HCT116 (cell line): Measurements from ENCODE around the gene TSPOAP1.

Source experiments
- CTCF ChIP-seq, 3 experiments: fragments of 200-600 bp in 1 of 3; sonication (generic) in 1 of 3; IDR thresholded peaks in 2 of 3; conservative IDR thresholded peaks in 1 of 3; 2 replicates each; pipeline ENCODE4 v1.5.1; 2012 to 2017; ENCODE audit warnings: low read depth in 2 of 3, low read length in 2 of 3, antibody characterized with exemption in 1 of 3, borderline replicate concordance in 1 of 3, control low read depth in 1 of 3, mild to moderate bottlenecking in 1 of 3, mixed read lengths in 1 of 3, mixed run types in 1 of 3, moderate library complexity in 1 of 3; ENCODE audit not compliant: insufficient read depth in 1 of 3
- POLR2A ChIP-seq: IDR thresholded peaks from 2 replicates; pipeline ENCODE4 v1.7.0; 2011; ENCODE audit warnings: borderline replicate concordance; ENCODE audit not compliant: insufficient read depth, insufficient read length; ENCODE audit errors: extremely low read depth
- POLR2AphosphoS5 ChIP-seq: IDR thresholded peaks from 2 replicates; pipeline ENCODE4 v1.6.1; 2011; ENCODE audit warnings: mild to moderate bottlenecking, low read depth, low read length, moderate library complexity
- RAD21 ChIP-seq: IDR thresholded peaks from 2 replicates; pipeline ENCODE4 v1.6.1; 2012; ENCODE audit warnings: low read depth, mild to moderate bottlenecking
- SP1 ChIP-seq: IDR thresholded peaks from 2 replicates; pipeline ENCODE4 v1.6.1; 2012; ENCODE audit warnings: low read depth
- YY1 ChIP-seq: IDR thresholded peaks from 2 replicates; pipeline ENCODE4 v1.6.1; 2011; ENCODE audit warnings: low read length, low read depth, moderate library complexity, mild to moderate bottlenecking; ENCODE audit not compliant: insufficient replicate concordance; ENCODE audit errors: extremely low read depth

DNA sequence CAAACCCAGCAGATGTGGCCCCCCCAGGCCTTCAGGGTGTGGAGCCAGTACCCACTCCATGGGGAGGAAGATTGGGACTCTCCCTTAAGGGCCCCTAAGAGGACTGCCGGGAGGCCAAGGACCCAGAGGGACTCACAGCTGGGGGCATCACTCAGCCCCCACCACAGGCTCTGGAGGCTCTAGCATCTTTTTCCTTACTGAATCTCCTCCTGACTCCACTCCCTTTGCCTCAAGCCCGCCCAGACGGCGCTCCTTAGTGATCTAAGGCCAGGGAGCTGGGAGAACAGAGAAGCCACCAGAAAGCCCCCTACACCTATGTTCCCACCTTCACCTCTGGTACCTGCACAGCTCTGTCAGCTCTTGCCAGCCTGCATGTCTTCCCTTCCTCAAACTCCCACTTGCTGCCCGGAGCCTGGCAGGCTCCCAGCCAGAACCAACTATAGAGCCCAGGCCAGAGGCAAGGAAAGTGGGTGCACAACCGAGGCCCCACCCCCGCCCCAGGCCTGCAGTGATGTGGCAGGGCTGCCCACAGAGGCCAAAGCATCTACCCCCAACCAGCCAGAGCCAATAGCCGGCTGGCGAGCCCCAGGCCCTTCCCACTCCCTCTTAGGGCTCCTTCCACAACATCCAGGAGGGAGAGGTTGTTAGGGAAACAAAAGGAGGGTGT, 25.5 kb downstream of the TSPOAP1 start:
- no peak for TF ChIP-seq CTCF (IDR thresholded peaks at IDR 0.05 in 2 of 3, conservative IDR thresholded peaks at IDR 0.05 in 1 of 3; ENCODE audit: borderline replicate concordance in 1 of 3, insufficient read depth in 1 of 3, low read depth in 2 of 3, low read length in 2 of 3)
- TF ChIP-seq SP1 = no peak
- no peak for TF ChIP-seq RAD21
- no peak for TF ChIP-seq POLR2AphosphoS5
- TF ChIP-seq YY1 = no peak
- TF ChIP-seq POLR2A = no peak
